Measurements from ENCODE around the gene ELP1.
"Not testable (repeated sequence)": the region's sequence is repeated elsewhere in the genome, so short reads cannot be mapped to it uniquely, and the experiment has no call there.

Gene ELP1

GRCh38 chr9:108933231-108933717 lies 650 bp downstream of the ELP1 start:
- no peak for DNase-seq

- DNase-seq, result no peak
Observed at GRCh38 chr9:108928386-108928785, 5.5 kb downstream of the ELP1 start.

- no peak for DNase-seq
Observed at GRCh38 chr9:108924466-108924865, 9.5 kb downstream of the ELP1 start.

- DNase-seq, result no peak
Observed at GRCh38 chr9:108921200-108921599, 12.7 kb downstream of the ELP1 start.

GRCh38 chr9:108920401-108920800 lies 13.5 kb downstream of the ELP1 start:
- not testable (repeated sequence) for DNase-seq

GRCh38 chr9:108919517-108919916 lies 14.4 kb downstream of the ELP1 start:
- DNase-seq, result no peak

- DNase-seq, result no peak
Observed at GRCh38 chr9:108913391-108913790, 20.5 kb downstream of the ELP1 start.

GRCh38 chr9:108911820-108912219 lies 22.1 kb downstream of the ELP1 start:
- peak; percentile 42 for DNase-seq

- DNase-seq, result no peak
Observed at GRCh38 chr9:108910914-108911313, 23.0 kb downstream of the ELP1 start.

GRCh38 chr9:108910402-108910801 lies 23.5 kb downstream of the ELP1 start:
- DNase-seq, result no peak

- no peak for DNase-seq
Observed at GRCh38 chr9:108905494-108905893, 28.4 kb downstream of the ELP1 start.

GRCh38 chr9:108904161-108904560 lies 29.8 kb downstream of the ELP1 start:
- DNase-seq, result no peak

GRCh38 chr9:108903420-108904103 lies 30.4 kb downstream of the ELP1 start:
- no peak for DNase-seq

- DNase-seq, result no peak
Observed at GRCh38 chr9:108900176-108900575, 33.7 kb downstream of the ELP1 start.

GRCh38 chr9:108899023-108899695 lies 34.8 kb downstream of the ELP1 start:
- not testable (repeated sequence) for DNase-seq

- no peak for DNase-seq
Observed at GRCh38 chr9:108897324-108898096, 36.4 kb downstream of the ELP1 start.

GRCh38 chr9:108894225-108894997 lies 39.5 kb downstream of the ELP1 start:
- no peak for DNase-seq

- no peak for DNase-seq
Observed at GRCh38 chr9:108889649-108890067, 44.3 kb downstream of the ELP1 start.

GRCh38 chr9:108886594-108887271 lies 47.2 kb downstream of the ELP1 start:
- not testable (repeated sequence) for DNase-seq

GRCh38 chr9:108885643-108886348 lies 48.1 kb downstream of the ELP1 start:
- DNase-seq, result peak; percentile 12

- no peak for DNase-seq
Observed at GRCh38 chr9:108884701-108885100, 49.2 kb downstream of the ELP1 start.

- no peak for DNase-seq
Observed at GRCh38 chr9:108883085-108883484, 50.8 kb downstream of the ELP1 start.
